Memory B cell (primary cell): ENCODE results near the gene FRMPD2.
"Not testable (repeated sequence)": the region's sequence is repeated elsewhere in the genome, so short reads cannot be mapped to it uniquely, and the experiment has no call there.

ENCODE experiments used
- ATAC-seq: fragments of 150-1000 bp; cut with Tn5 transposase; 2 replicates; pipeline ENCODE4 v1.10.0; 2021; ENCODE audit warnings: low read depth, mild to moderate bottlenecking, moderate library complexity
- DNase-seq, 2 donors: peaks; one replicate each; pipeline ENCODE4 v3.0.0; 2022; ENCODE audit warnings: low spot score in 2 of 2
- H3K27ac Mint-ChIP-seq: one replicate; pipeline ENCODE4 v1.8.0; 2022; ENCODE audit warnings: mild to moderate bottlenecking, moderate library complexity, mixed read lengths
- H3K27me3 Mint-ChIP-seq: one replicate; pipeline ENCODE4 v1.8.0; 2022; ENCODE audit warnings: mixed read lengths
- H3K36me3 Mint-ChIP-seq: one replicate; pipeline ENCODE4 v1.8.0; 2022; ENCODE audit warnings: mild to moderate bottlenecking, mixed read lengths
- H3K4me1 Mint-ChIP-seq: one replicate; pipeline ENCODE4 v1.8.0; 2022; ENCODE audit warnings: mixed read lengths
- H3K4me3 Mint-ChIP-seq: one replicate; pipeline ENCODE4 v1.8.0; 2022; ENCODE audit warnings: mild to moderate bottlenecking, moderate library complexity, mixed read lengths
- H3K9me3 Mint-ChIP-seq: one replicate; pipeline ENCODE4 v1.8.0; 2022; ENCODE audit warnings: mixed read lengths

FRMPD2 gene

DNA sequence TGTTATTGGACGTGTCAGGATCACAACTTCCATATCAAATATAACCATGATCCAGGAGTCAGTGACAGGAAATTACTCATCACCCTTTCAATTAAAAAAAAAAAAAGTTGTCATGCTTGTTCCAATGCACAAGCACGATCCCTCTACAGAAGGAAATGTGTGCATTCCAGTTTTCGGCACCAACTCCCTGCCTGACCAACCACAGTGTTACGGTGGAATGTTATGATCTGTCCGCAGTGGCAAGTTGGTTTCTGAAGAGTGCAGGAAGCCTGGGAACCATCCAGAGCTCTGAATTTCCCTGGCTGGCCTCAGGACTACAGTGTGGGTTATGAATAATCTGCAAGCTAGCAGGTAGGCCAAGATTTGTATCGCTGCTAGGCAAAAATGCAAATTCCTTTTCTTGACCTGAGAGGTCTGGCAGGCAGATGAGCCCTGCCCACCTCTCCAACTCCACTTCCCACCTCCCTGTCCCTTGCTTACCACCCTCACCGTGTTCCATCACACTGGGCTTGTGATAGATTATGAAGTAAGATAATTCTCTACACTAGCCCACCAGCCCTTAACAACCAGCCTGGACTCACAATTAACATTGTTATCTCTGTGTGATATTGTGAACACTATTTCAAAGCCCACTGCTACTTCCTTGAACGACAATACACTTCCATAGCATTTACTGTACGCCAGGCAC lies 20.4 kb downstream of the FRMPD2 start:
- no peak for ATAC-seq
- peaks cover 4% of the 10 kb centered on the region for H3K27me3 Mint-ChIP-seq
- no peaks in the 10 kb centered on the region for H3K36me3 Mint-ChIP-seq
- DNase-seq: no peak
- no peak overlapping the region for H3K27ac Mint-ChIP-seq
- no peaks in the 10 kb centered on the region for H3K4me1 Mint-ChIP-seq
- H3K9me3 Mint-ChIP-seq: no peaks in the 10 kb centered on the region
- H3K4me3 Mint-ChIP-seq: no peak overlapping the region

DNA sequence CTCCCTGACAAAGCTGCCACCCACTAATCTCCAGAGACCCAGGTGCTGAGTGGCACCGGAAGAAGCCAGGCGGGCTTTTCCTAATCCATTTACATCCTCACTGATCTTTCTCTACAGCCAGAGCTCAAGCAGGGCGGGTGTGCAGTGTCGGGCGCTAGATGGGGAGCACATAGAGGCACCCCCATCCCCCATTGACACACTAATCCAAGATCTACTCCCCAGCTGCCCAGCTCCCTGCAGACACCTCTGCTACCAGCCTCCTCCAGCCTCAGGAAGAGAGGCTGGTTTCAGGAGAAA lies 22.2 kb downstream of the FRMPD2 start:
- Mint-ChIP-seq H3K36me3 (no peaks in the 10 kb centered on the region), H3K9me3 (no peaks in the 10 kb centered on the region), H3K4me3 (no peak overlapping the region), H3K4me1 (no peaks in the 10 kb centered on the region), H3K27me3 (no peaks in the 10 kb centered on the region), H3K27ac (no peak overlapping the region)
- ATAC-seq (no peak), DNase-seq (no peak)

- Mint-ChIP-seq H3K27ac (no peak overlapping the region), H3K9me3 (no peaks in the 10 kb centered on the region), H3K4me1 (no peaks in the 10 kb centered on the region), H3K4me3 (no peak overlapping the region), H3K36me3 (no peaks in the 10 kb centered on the region), H3K27me3 (no peaks in the 10 kb centered on the region)
- ATAC-seq: no peak
- no peak for DNase-seq
Observed at GRCh38 chr10:48251525-48252353, 22.8 kb downstream of the FRMPD2 start.

DNA sequence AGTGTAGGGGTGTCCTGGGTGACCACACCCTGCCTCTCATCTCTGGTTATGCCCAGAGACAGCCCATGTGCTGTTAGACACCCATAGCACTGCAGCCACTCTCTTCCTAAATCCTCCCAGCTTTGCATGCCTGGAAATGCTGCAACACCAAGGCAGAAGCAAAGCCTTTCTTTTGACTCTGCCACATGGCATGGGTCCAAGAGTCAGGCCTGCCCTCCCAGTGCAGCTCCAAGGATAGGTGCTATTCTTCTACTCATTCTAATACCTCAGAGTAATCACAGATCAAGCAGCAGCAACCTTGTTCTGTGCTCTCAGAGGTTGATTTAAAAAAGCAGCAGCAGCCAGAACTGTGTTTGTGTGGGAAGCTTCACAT lies 23.4 kb downstream of the FRMPD2 start:
- Mint-ChIP-seq H3K4me1 (no peaks in the 10 kb centered on the region), H3K36me3 (no peaks in the 10 kb centered on the region), H3K9me3 (no peaks in the 10 kb centered on the region), H3K4me3 (no peak overlapping the region), H3K27me3 (no peaks in the 10 kb centered on the region), H3K27ac (no peak overlapping the region)
- DNase-seq: no peak
- ATAC-seq: no peak

- DNase-seq: no peak
- no peak overlapping the region for H3K27ac Mint-ChIP-seq
- H3K27me3 Mint-ChIP-seq: no peaks in the 10 kb centered on the region
- ATAC-seq: no peak
- H3K36me3 Mint-ChIP-seq: no peaks in the 10 kb centered on the region
- no peaks in the 10 kb centered on the region for H3K9me3 Mint-ChIP-seq
- no peak overlapping the region for H3K4me3 Mint-ChIP-seq
- no peaks in the 10 kb centered on the region for H3K4me1 Mint-ChIP-seq
Observed at GRCh38 chr10:48249763-48250351, 24.6 kb downstream of the FRMPD2 start.

DNA sequence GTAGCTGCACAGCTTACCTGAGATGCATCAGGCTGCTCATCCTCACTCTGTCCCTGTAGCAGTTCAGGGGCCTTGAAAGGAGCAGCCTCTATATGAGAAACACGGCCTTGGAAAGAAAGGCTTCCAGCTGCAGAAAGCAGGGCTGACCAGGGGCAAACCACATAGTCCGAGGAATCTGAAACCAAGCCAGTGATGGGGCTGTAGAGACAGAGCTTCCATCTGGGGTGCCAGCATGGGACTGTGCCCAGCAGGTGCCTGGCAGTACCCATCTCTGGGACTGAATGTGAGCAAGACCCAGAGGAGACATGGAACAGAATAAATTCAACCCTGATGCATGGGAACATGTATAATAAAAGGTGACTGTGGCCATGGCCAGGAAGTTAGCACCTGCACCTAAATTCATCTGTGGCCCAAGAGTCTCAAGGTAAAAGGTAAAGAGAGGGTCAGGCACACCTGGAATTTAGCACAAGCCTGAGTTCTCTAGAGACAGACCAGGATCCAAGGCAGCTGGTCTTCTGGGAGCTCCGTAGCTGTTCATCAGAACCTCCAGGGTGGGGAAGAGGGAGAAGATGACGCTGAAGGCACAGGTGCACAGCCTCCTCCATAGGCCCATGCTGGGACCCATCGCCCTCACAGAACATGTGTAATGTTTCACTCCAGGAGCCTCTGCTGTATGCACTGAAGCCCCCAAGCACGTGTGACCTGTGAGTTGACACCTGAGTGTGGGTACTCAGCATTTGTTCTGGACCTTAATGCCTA lies 25.3 kb downstream of the FRMPD2 start:
- ATAC-seq (no peak), DNase-seq (no peak)
- H3K36me3 Mint-ChIP-seq: no peaks in the 10 kb centered on the region
- H3K4me3 Mint-ChIP-seq: no peak overlapping the region
- no peak overlapping the region for H3K27ac Mint-ChIP-seq
- no peaks in the 10 kb centered on the region for H3K9me3 Mint-ChIP-seq
- H3K4me1 Mint-ChIP-seq: no peaks in the 10 kb centered on the region
- no peaks in the 10 kb centered on the region for H3K27me3 Mint-ChIP-seq

DNA sequence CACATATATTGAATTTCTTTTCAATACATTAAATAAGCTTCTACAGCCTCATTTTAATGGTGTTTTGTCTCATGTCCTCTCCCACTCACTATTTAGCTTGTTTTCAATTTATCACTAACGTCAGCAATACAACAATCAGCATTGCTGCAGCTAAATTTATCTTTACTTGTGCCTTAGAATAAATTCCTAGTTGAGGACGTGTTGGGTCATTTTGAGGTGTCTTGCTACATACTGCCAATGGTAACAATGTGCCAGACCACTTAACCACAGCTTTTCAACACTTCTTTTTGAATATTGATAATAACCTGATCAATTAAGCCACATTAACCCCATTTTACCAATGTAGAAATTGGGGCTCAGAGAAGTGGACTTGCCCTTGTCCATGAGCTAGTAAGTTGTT lies 26.0 kb downstream of the FRMPD2 start:
- Mint-ChIP-seq H3K27ac (no peak overlapping the region), H3K4me3 (no peak overlapping the region)
- no peak for ATAC-seq

DNA sequence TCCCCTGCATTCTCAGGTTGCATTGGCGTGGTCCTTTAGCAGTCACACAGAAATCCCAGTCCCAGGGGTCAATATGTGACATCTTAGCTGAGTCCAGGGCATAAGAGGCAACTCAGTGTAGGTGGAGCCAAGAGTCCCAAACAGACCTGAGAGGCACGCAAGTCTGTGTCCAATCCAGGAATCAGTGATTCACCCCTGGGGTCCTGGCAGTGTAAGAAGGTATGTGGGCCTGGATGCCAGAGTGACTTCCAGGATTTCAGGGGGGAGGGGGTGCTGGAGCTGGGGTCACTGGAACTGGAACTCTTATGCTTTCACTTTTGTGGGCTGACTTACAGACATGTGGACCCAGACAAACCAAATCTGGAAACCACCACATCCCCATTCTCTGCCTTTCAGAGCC lies 26.8 kb downstream of the FRMPD2 start:
- peaks cover 3% of the 10 kb centered on the region for H3K27me3 Mint-ChIP-seq
- ATAC-seq (no peak), DNase-seq (no peak)

More for the DNA sequence above, 26.0 kb downstream of the FRMPD2 start:
- H3K4me1 Mint-ChIP-seq: no peaks in the 10 kb centered on the region
- no peaks in the 10 kb centered on the region for H3K27me3 Mint-ChIP-seq
- H3K9me3 Mint-ChIP-seq: no peaks in the 10 kb centered on the region
- DNase-seq: no peak
- no peaks in the 10 kb centered on the region for H3K36me3 Mint-ChIP-seq

GRCh38 chr10:48246501-48246900 lies 28.0 kb downstream of the FRMPD2 start:
- no peak for DNase-seq
- H3K27me3 Mint-ChIP-seq: peaks cover 3% of the 10 kb centered on the region
- no peak overlapping the region for H3K4me3 Mint-ChIP-seq
- no peaks in the 10 kb centered on the region for H3K9me3 Mint-ChIP-seq
- H3K27ac Mint-ChIP-seq: no peak overlapping the region
- no peaks in the 10 kb centered on the region for H3K4me1 Mint-ChIP-seq
- no peak for ATAC-seq
- no peaks in the 10 kb centered on the region for H3K36me3 Mint-ChIP-seq

More for the DNA sequence above, 26.8 kb downstream of the FRMPD2 start:
- H3K27ac Mint-ChIP-seq: no peak overlapping the region
- H3K4me3 Mint-ChIP-seq: no peak overlapping the region
- H3K36me3 Mint-ChIP-seq: no peaks in the 10 kb centered on the region
- no peaks in the 10 kb centered on the region for H3K9me3 Mint-ChIP-seq
- H3K4me1 Mint-ChIP-seq: no peaks in the 10 kb centered on the region

DNA sequence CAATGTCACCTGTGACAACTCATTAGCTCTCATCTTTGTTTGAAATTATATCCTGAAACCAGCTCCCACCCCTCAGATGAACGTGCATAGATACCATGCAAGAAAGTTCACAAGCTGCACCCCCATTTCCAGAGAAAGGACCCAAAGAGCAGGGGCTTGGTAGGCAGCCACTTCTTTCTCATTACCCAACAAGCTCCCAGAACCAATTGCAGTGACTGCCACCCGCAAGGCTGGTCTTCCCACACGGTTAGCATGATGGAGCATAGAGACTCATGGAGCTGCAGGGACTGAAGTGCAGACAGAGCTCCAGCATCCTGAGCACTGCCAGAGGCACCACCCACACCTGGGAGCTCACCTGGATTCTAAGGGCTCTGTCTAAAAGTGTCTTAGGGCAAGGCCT lies 28.5 kb downstream of the FRMPD2 start:
- H3K4me3 Mint-ChIP-seq: no peak overlapping the region
- peaks cover 5% of the 10 kb centered on the region for H3K27me3 Mint-ChIP-seq
- H3K4me1 Mint-ChIP-seq: no peaks in the 10 kb centered on the region
- H3K36me3 Mint-ChIP-seq: no peaks in the 10 kb centered on the region
- no peak for DNase-seq
- no peaks in the 10 kb centered on the region for H3K9me3 Mint-ChIP-seq
- ATAC-seq: no peak
- H3K27ac Mint-ChIP-seq: no peak overlapping the region

- not testable (repeated sequence) for H3K27me3 Mint-ChIP-seq, H3K9me3 Mint-ChIP-seq, H3K4me3 Mint-ChIP-seq, H3K4me1 Mint-ChIP-seq, DNase-seq, H3K36me3 Mint-ChIP-seq, H3K27ac Mint-ChIP-seq, ATAC-seq
Observed at GRCh38 chr10:48243921-48244320, 30.6 kb downstream of the FRMPD2 start.

DNA sequence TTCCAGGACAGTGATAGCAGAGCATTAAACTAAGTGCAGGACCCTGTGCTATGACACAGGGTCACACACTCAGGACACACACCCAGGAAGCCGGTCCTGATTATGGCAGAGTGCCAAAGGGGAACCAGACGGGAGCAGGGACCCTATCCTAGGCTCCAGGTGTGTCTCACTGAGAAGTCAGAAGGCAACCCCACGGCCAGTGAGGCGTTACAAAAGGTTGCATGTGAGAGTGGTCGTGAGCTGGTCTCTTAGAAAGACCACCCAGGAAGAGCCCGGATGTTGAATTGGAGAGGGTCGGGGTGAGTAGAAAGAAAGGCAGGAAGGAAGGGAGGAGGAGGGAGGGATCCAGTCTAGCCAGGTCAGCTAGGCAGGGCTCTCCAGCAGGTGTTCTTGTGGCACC lies 31.0 kb downstream of the FRMPD2 start:
- no peak for ATAC-seq
- DNase-seq: no peak
- Mint-ChIP-seq H3K4me3 (no peak overlapping the region), H3K36me3 (no peaks in the 10 kb centered on the region), H3K27ac (no peak overlapping the region), H3K27me3 (peaks cover 7% of the 10 kb centered on the region), H3K9me3 (no peaks in the 10 kb centered on the region), H3K4me1 (no peaks in the 10 kb centered on the region)

- Mint-ChIP-seq H3K27me3 (peaks cover 7% of the 10 kb centered on the region), H3K36me3 (no peaks in the 10 kb centered on the region), H3K9me3 (no peaks in the 10 kb centered on the region), H3K4me3 (no peak overlapping the region), H3K27ac (no peak overlapping the region), H3K4me1 (no peaks in the 10 kb centered on the region)
- ATAC-seq (no peak), DNase-seq (no peak)
Observed at GRCh38 chr10:48242171-48242904, 32.2 kb downstream of the FRMPD2 start.

DNA sequence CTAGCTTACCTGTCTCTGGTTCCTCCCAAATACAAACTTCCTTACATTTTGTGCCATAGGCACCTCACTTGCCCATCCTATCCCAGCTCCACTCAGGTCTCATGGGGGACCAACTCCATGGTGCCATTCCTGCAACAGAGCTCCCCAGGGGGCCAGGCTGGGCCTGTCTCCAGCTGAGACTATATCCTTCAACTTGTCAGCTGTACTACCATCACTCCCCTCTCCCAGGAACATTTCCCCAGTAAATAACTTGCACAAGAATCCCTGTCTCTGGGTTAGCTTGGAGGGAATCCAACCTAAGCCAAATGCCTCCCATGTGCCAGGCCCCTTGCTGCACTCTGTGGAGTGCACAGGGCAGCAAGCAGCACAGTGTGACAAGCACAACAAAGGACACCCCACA lies 33.2 kb downstream of the FRMPD2 start:
- H3K4me1 Mint-ChIP-seq: no peaks in the 10 kb centered on the region
- H3K27me3 Mint-ChIP-seq: peaks cover 7% of the 10 kb centered on the region
- no peaks in the 10 kb centered on the region for H3K36me3 Mint-ChIP-seq
- ATAC-seq: no peak
- no peak for DNase-seq
- H3K4me3 Mint-ChIP-seq: no peak overlapping the region
- H3K9me3 Mint-ChIP-seq: no peaks in the 10 kb centered on the region
- no peak overlapping the region for H3K27ac Mint-ChIP-seq
